HEK293 (cell line): ENCODE measurements around the gene MAGEA9B.

Source experiments
- CTCF ChIA-PET: fragments of 350-600 bp; formaldehyde crosslinking; extraction: SDS; loops from one replicate; lab custom pipeline; 2021; ENCODE audit warnings: antibody characterized with exemption; lab: Yijun Ruan, JAX
- POLR2A ChIA-PET: fragments of 300-600 bp; formaldehyde crosslinking; extraction: SDS; loops from one replicate; lab custom pipeline; 2020; ENCODE audit warnings: antibody characterized with exemption, inconsistent platforms; lab: Yijun Ruan, JAX
- H3K27ac ChIP-seq: fragments of 200-500 bp; sonication (Bioruptor generic); 2 replicates; pipeline ENCODE4 v1.5.1; 2014; ENCODE audit warnings: low read depth, low read length, control low read depth, inconsistent platforms; ENCODE audit errors: extremely low read depth
- H3K36me3 ChIP-seq, 2 experiments: fragments of 200-500 bp in 1 of 2; sonication (Bioruptor generic) in 1 of 2; 1 replicate in 1 of 2; 2 replicates in 1 of 2; pipeline ENCODE4 v1.5.1; 2014 to 2017; ENCODE audit warnings: inconsistent platforms in 2 of 2, low read length in 2 of 2; ENCODE audit not compliant: control insufficient read depth in 2 of 2, insufficient read depth in 1 of 2
- H3K4me1 ChIP-seq: fragments of 200-500 bp; sonication (Bioruptor generic); 2 replicates; pipeline ENCODE4 v1.5.1; 2014; ENCODE audit warnings: mild to moderate bottlenecking, low read length, inconsistent platforms; ENCODE audit not compliant: control insufficient read depth, insufficient read depth
- H3K4me3 ChIP-seq: 2 replicates; pipeline ENCODE4 v1.5.1; 2011; ENCODE audit warnings: low read depth, mild to moderate bottlenecking, control low read depth, low read length, moderate library complexity
- H3K9me3 ChIP-seq: fragments of 200-500 bp; sonication (Bioruptor generic); 2 replicates; pipeline ENCODE4 v1.5.1; 2014; ENCODE audit warnings: low read depth, low read length, inconsistent platforms; ENCODE audit not compliant: control insufficient read depth, insufficient read depth
- FEZF1 ChIP-seq: fragments of 450-650 bp; formaldehyde crosslinking; IDR thresholded peaks from 2 replicates; pipeline ENCODE4 v1.5.1; 2016; ENCODE audit warnings: missing biosample characterization, missing genetic modification characterization
- HOXC10 ChIP-seq: sonication (generic); formaldehyde crosslinking; IDR thresholded peaks from 2 replicates; pipeline ENCODE4 v1.8.1; 2023; ENCODE audit warnings: mild to moderate bottlenecking, missing genetic modification reagents
- KLF8 ChIP-seq: fragments of 450-650 bp; formaldehyde crosslinking; IDR thresholded peaks from 2 replicates; pipeline ENCODE4 v1.5.1; 2016; ENCODE audit warnings: missing biosample characterization, missing genetic modification characterization
- PRDM1 ChIP-seq: fragments of 450-650 bp; formaldehyde crosslinking; IDR thresholded peaks from 2 replicates; pipeline ENCODE4; 2016; ENCODE audit warnings: missing biosample characterization, missing genetic modification characterization
- SALL2 ChIP-seq: fragments of 450-650 bp; formaldehyde crosslinking; IDR thresholded peaks from 2 replicates; pipeline ENCODE4 v1.5.0; 2017; ENCODE audit warnings: missing biosample characterization, mild to moderate bottlenecking, missing genetic modification characterization, borderline replicate concordance
- SCRT1 ChIP-seq: fragments of 450-650 bp; formaldehyde crosslinking; IDR thresholded peaks from 2 replicates; pipeline ENCODE4 v1.5.1; 2016; ENCODE audit warnings: missing biosample characterization, missing genetic modification characterization, borderline replicate concordance
- TRIM28 ChIP-seq: IDR thresholded peaks from 2 replicates; pipeline ENCODE4 v1.6.1; 2011; ENCODE audit warnings: low read length, control low read depth, borderline replicate concordance
- WT1 ChIP-seq: fragments of 450-650 bp; formaldehyde crosslinking; IDR thresholded peaks from 2 replicates; pipeline ENCODE4 v1.5.1; 2016; ENCODE audit warnings: missing biosample characterization, missing genetic modification characterization
- YY2 ChIP-seq: fragments of 450-650 bp; formaldehyde crosslinking; IDR thresholded peaks from 2 replicates; pipeline ENCODE4 v1.5.1; 2016; ENCODE audit warnings: missing biosample characterization, missing genetic modification characterization
- ZBTB17 ChIP-seq: fragments of 450-650 bp; formaldehyde crosslinking; IDR thresholded peaks from 2 replicates; pipeline ENCODE4 v1.5.1; 2016; ENCODE audit warnings: missing biosample characterization, missing genetic modification characterization
- ZEB2 ChIP-seq: fragments of 450-650 bp; formaldehyde crosslinking; IDR thresholded peaks from 2 replicates; pipeline ENCODE4 v1.5.1; 2016; ENCODE audit warnings: missing biosample characterization, missing genetic modification characterization
- ZFP69B ChIP-seq: fragments of 450-650 bp; formaldehyde crosslinking; IDR thresholded peaks from 2 replicates; pipeline ENCODE4 v1.5.1; 2016; ENCODE audit warnings: missing biosample characterization, missing genetic modification characterization
- ZNF10 ChIP-seq: fragments of 450-650 bp; formaldehyde crosslinking; IDR thresholded peaks from 2 replicates; pipeline ENCODE4 v1.5.1; 2017; ENCODE audit warnings: missing biosample characterization, missing genetic modification characterization
- ZNF146 ChIP-seq: fragments of 450-650 bp; formaldehyde crosslinking; IDR thresholded peaks from 2 replicates; pipeline ENCODE4 v1.5.1; 2016; ENCODE audit warnings: missing biosample characterization, missing genetic modification characterization
- ZNF157 ChIP-seq: fragments of 450-650 bp; formaldehyde crosslinking; IDR thresholded peaks from 2 replicates; pipeline ENCODE4 v1.5.1; 2016; ENCODE audit warnings: missing biosample characterization, missing genetic modification characterization
- ZNF24 ChIP-seq: fragments of 450-650 bp; formaldehyde crosslinking; IDR thresholded peaks from 2 replicates; pipeline ENCODE4 v1.5.1; 2016; ENCODE audit warnings: missing biosample characterization, missing genetic modification characterization
- ZNF335 ChIP-seq: fragments of 450-650 bp; formaldehyde crosslinking; conservative IDR thresholded peaks from 2 replicates; pipeline ENCODE4 v1.5.1; 2016; ENCODE audit warnings: missing biosample characterization, missing genetic modification characterization
- ZNF366 ChIP-seq: fragments of 450-650 bp; formaldehyde crosslinking; conservative IDR thresholded peaks from 2 replicates; pipeline ENCODE4 v1.5.1; 2016; ENCODE audit warnings: missing biosample characterization, missing genetic modification characterization
- ZNF391 ChIP-seq: fragments of 450-650 bp; formaldehyde crosslinking; IDR thresholded peaks from 2 replicates; pipeline ENCODE4 v1.5.1; 2016; ENCODE audit warnings: low read depth, missing biosample characterization, missing genetic modification characterization, borderline replicate concordance
- ZNF416 ChIP-seq: fragments of 450-650 bp; formaldehyde crosslinking; IDR thresholded peaks from 2 replicates; pipeline ENCODE4 v1.5.1; 2016; ENCODE audit warnings: missing biosample characterization, missing genetic modification characterization
- ZNF433 ChIP-seq: fragments of 450-650 bp; formaldehyde crosslinking; IDR thresholded peaks from 2 replicates; pipeline ENCODE4 v1.5.1; 2016; ENCODE audit warnings: missing biosample characterization, missing genetic modification characterization, low read depth
- ZNF600 ChIP-seq: fragments of 450-650 bp; formaldehyde crosslinking; IDR thresholded peaks from 2 replicates; pipeline ENCODE4 v1.5.1; 2016; ENCODE audit warnings: missing biosample characterization, missing genetic modification characterization
- ZNF629 ChIP-seq: fragments of 450-650 bp; formaldehyde crosslinking; IDR thresholded peaks from 2 replicates; pipeline ENCODE4 v1.5.1; 2017; ENCODE audit warnings: missing biosample characterization, missing genetic modification characterization
- ZNF664 ChIP-seq: fragments of 450-650 bp; formaldehyde crosslinking; IDR thresholded peaks from 2 replicates; pipeline ENCODE4 v1.5.1; 2016; ENCODE audit warnings: missing biosample characterization, missing genetic modification characterization
- ZNF747 ChIP-seq: fragments of 450-650 bp; formaldehyde crosslinking; IDR thresholded peaks from 2 replicates; pipeline ENCODE4 v1.5.1; 2016; ENCODE audit warnings: missing biosample characterization, missing genetic modification characterization
- TF ChIP-seq, protein P1 (sequence below): fragments of 450-650 bp; formaldehyde crosslinking; optimal IDR thresholded peaks from 2 replicates; pipeline ENCODE3; 2016; ENCODE audit warnings: missing biosample characterization, mild to moderate bottlenecking, missing genetic modification characterization
- TF ChIP-seq, protein P2 (sequence below): fragments of 450-650 bp; IDR thresholded peaks from 2 replicates; pipeline ENCODE4 v1.5.1; 2018; ENCODE audit warnings: missing biosample characterization, mild to moderate bottlenecking, missing genetic modification characterization
- TF ChIP-seq, protein P3 (sequence below): fragments of 450-650 bp; formaldehyde crosslinking; IDR thresholded peaks from 2 replicates; pipeline ENCODE4 v1.5.1; 2016; ENCODE audit warnings: missing biosample characterization, missing genetic modification characterization
- TF ChIP-seq, protein P4 (sequence below): fragments of 450-650 bp; IDR thresholded peaks from 2 replicates; pipeline ENCODE4 v1.5.1; 2018; ENCODE audit warnings: missing biosample characterization, missing genetic modification characterization
- TF ChIP-seq, protein P5 (sequence below): fragments of 450-650 bp; formaldehyde crosslinking; IDR thresholded peaks from 2 replicates; pipeline ENCODE4 v1.5.1; 2016; ENCODE audit warnings: missing biosample characterization, missing genetic modification characterization, low read depth

Gene MAGEA9B

DNA sequence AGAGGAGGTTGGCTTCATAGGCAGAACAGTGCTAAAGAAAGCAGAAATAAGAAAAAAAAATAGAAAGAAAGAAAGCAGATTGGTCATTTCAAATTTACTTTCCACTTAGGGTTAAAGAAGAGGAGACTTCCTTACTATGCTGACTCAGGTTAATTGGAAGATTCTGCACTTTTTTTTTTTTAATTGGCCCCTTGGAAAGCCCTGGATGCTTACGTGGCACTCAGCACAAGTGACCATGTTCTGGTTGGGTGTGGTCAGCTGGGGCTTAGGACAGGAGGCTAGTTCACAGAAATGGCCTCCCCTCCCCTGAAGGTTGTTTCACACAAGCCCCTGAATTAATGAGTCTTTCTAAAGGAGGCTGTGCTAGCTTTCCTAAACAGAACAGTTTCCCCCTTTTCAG, 14.5 kb downstream of the MAGEA9B start (continued):
- TF ChIP-seq ZNF747 (tag by site-specific recombination) (no peak), ZFP69B (tag by site-specific recombination) (no peak), ZNF416 (tag by site-specific recombination) (no peak), ZNF10 (tag by site-specific recombination) (no peak), SCRT1 (no peak), ZNF146 (tag by site-specific recombination) (no peak), YY2 (tag by site-specific recombination) (no peak), ZNF433 (tag by site-specific recombination) (no peak)
- TF ChIP-seq, protein P1, sequence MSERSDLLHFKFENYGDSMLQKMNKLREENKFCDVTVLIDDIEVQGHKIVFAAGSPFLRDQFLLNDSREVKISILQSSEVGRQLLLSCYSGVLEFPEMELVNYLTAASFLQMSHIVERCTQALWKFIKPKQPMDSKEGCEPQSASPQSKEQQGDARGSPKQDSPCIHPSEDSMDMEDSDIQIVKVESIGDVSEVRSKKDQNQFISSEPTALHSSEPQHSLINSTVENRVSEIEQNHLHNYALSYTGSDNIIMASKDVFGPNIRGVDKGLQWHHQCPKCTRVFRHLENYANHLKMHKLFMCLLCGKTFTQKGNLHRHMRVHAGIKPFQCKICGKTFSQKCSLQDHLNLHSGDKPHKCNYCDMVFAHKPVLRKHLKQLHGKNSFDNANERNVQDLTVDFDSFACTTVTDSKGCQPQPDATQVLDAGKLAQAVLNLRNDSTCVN (tag by site-specific recombination), result no peak
- TF ChIP-seq, protein P2, sequence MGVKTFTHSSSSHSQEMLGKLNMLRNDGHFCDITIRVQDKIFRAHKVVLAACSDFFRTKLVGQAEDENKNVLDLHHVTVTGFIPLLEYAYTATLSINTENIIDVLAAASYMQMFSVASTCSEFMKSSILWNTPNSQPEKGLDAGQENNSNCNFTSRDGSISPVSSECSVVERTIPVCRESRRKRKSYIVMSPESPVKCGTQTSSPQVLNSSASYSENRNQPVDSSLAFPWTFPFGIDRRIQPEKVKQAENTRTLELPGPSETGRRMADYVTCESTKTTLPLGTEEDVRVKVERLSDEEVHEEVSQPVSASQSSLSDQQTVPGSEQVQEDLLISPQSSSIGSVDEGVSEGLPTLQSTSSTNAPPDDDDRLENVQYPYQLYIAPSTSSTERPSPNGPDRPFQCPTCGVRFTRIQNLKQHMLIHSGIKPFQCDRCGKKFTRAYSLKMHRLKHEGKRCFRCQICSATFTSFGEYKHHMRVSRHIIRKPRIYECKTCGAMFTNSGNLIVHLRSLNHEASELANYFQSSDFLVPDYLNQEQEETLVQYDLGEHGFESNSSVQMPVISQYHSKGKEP, result no peak
- TF ChIP-seq, protein P3, sequence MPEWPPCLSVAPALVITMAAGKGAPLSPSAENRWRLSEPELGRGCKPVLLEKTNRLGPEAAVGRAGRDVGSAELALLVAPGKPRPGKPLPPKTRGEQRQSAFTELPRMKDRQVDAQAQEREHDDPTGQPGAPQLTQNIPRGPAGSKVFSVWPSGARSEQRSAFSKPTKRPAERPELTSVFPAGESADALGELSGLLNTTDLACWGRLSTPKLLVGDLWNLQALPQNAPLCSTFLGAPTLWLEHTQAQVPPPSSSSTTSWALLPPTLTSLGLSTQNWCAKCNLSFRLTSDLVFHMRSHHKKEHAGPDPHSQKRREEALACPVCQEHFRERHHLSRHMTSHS (tag by site-specific recombination), result no peak

DNA sequence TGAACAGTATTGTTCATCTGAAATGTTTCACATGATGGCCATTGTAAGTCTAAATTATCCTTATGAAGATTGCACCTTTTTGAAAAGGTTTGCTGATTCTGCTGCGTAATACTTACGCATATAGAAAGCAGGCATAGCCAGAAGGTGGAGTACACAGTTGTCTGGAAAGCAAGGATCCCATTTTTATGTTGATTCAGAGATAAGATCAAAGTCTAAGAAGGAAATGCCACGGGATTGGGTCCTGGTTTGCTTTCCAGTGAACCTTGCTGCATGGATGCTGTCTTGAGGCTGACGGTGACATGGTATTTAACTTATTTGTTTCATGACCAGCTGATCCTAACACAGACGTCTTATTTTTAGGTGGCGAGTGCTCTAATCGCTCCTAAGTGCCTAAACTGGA, 15.5 kb downstream of the MAGEA9B start:
- Histone ChIP-seq H3K27ac (no peak overlapping the region), H3K36me3 (no peaks in the 10 kb centered on the region), H3K9me3 (no peaks in the 10 kb centered on the region), H3K4me3 (no peak overlapping the region), H3K4me1 (peaks cover 16% of the 10 kb centered on the region)
- ChIA-PET POLR2A (no interaction called here), CTCF (interaction anchor here (0.6 kb wide), 2 partner anchors 276 to 551 kb away, joined by 3 to 6 read pairs; no protein-coding TSS in a partner anchor)
- no peak for TF ChIP-seq FEZF1 (tag by site-specific recombination)
- TF ChIP-seq SALL2, result no peak

DNA sequence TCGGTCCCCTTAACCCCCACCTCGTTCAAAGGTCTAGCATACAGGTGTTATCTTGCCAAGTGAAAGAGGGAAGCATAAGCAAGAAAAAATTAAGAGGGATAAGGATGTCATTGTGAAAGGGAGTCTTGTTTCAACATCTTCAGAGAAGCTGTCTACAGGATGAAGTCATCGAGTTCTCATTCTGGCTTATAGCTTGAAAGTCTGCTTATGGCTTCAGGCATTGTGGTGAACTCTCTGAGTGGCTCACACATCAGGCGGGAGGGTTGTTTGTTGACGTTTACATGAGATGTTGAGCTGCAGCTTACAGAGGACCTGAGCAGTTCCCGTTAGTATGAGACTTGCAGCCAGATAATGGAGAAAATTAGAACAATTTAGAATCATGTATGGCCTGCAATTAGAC, 16.6 kb downstream of the MAGEA9B start:
- Histone ChIP-seq H3K27ac (no peak overlapping the region), H3K36me3 (no peaks in the 10 kb centered on the region), H3K4me3 (no peak overlapping the region), H3K4me1 (peaks cover 16% of the 10 kb centered on the region), H3K9me3 (no peaks in the 10 kb centered on the region)
- ChIA-PET CTCF (interaction anchor here (0.7 kb wide), 1 partner anchor 32 kb away, joined by 3 read pairs; no protein-coding TSS in a partner anchor), POLR2A (interaction anchor here (1.2 kb wide), 2 partner anchors 31 to 65 kb away, joined by 5 to 8 read pairs; partner anchors contain the start of genes EOLA1 and IDS)
- TF ChIP-seq ZNF664, result peak; percentile 74; the same call in 1 of the 2 replicates
- peak; percentile 37; the same call in 1 of the 2 replicates for TF ChIP-seq KLF8 (tag by site-specific recombination)
- peak; percentile 97 for TF ChIP-seq TRIM28
- TF ChIP-seq ZNF600 (tag by site-specific recombination), result peak; percentile 78
- TF ChIP-seq, protein P4, sequence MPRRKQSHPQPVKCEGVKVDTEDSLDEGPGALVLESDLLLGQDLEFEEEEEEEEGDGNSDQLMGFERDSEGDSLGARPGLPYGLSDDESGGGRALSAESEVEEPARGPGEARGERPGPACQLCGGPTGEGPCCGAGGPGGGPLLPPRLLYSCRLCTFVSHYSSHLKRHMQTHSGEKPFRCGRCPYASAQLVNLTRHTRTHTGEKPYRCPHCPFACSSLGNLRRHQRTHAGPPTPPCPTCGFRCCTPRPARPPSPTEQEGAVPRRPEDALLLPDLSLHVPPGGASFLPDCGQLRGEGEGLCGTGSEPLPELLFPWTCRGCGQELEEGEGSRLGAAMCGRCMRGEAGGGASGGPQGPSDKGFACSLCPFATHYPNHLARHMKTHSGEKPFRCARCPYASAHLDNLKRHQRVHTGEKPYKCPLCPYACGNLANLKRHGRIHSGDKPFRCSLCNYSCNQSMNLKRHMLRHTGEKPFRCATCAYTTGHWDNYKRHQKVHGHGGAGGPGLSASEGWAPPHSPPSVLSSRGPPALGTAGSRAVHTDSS, result no peak
- no peak for TF ChIP-seq ZNF24 (tag by site-specific recombination)
- no peak for TF ChIP-seq ZNF391 (tag by site-specific recombination)
- TF ChIP-seq ZBTB17, result peak; percentile 62
- peak; percentile 49; the same call in 1 of the 2 replicates for TF ChIP-seq ZEB2
- TF ChIP-seq WT1 (tag by site-specific recombination), result peak; percentile 56; the same call in 1 of the 2 replicates
- TF ChIP-seq ZNF157, result no peak
- TF ChIP-seq ZNF335, result peak; percentile 46; the same call in 1 of the 2 replicates
- peak; percentile 55 for TF ChIP-seq ZNF366 (tag by site-specific recombination)
- peak; percentile 69 for TF ChIP-seq PRDM1 (tag by site-specific recombination)
- TF ChIP-seq, protein P5, sequence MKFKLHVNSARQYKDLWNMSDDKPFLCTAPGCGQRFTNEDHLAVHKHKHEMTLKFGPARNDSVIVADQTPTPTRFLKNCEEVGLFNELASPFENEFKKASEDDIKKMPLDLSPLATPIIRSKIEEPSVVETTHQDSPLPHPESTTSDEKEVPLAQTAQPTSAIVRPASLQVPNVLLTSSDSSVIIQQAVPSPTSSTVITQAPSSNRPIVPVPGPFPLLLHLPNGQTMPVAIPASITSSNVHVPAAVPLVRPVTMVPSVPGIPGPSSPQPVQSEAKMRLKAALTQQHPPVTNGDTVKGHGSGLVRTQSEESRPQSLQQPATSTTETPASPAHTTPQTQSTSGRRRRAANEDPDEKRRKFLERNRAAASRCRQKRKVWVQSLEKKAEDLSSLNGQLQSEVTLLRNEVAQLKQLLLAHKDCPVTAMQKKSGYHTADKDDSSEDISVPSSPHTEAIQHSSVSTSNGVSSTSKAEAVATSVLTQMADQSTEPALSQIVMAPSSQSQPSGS (tag by site-specific recombination), result peak; percentile 88
- no peak for TF ChIP-seq HOXC10 (CRISPR knock-in tag)
- TF ChIP-seq ZNF629 (tag by site-specific recombination), result peak; percentile 82
